ENCODE data around the gene GPRC5A.

The GPRC5A gene

DNA sequence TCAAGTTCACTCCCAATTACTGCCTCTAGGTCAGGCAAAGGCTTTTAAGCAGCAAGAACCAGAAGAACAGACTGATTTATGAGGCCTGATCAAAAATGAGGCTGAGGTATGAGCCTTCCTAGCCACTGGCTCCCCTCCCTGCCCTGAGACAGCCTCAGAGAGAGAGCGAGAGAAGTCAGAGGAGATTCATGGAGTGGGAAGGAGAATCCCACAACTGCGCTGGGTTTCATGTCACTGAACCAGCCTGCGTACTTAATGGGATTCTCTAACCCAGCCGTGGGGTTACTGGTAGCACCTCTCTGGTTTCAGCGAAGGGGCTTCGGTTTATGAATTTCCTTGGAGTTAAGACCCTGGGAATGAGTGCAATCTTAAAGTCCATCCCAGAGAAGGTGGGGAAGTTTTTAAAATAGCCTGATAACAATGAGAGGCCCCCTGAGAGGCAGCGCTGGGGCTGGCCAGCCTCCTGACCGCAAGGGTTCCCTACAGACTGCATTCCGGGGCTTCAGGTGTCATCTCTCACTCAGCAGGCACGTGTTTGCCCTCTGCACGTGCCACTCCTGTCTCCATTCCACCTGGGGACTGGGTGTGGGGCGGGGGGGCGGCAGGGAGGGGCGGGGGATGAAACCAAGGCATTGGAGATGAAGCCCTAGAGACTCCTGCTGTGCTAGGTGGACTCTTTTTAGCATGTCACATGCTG lies 6.1 kb upstream of the GPRC5A start:
- no peak for DNase-seq (ENCODE audit: low read depth)

DNA sequence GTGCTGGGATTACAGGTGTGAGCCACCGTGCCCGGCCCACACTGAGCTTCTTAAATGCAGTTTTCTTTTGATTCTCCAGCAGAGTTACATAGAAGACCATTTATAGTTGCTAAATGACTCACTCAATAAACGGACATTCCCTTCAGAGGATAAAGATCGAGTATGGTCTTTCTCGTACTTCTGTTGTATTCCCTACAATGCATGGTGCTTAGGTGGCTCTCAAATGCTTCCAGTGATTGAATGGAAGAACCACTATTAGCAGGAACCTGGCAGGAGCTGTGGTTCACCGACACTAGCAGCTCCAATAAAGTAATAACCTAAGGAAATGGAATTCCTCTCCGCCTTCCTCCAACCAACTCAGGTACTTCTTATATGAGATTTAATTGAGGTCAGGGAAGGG lies 3.9 kb upstream of the GPRC5A start:
- DNase-seq (ENCODE audit: low read depth), result no peak

DNA sequence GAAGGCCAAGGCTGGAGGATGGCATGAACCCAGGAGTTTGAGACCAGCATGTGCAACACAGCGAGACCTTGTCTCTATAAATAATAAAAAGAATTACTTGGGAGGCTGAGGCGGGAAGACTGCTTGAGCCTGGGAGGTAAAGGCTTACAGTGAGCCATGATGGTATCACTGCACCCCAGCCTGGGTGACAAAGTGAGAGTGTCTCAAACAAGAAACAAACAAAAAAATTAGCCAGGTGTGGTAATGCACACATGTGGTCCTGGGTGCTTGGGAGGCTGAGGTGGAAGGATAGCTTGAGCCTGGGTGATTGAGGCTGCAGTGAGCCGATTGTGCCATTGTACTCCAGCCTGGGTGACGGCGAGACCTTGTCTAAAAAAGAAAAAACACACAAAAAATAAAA lies 1.7 kb upstream of the GPRC5A start:
- no peak for DNase-seq (ENCODE audit: low read depth)

DNA sequence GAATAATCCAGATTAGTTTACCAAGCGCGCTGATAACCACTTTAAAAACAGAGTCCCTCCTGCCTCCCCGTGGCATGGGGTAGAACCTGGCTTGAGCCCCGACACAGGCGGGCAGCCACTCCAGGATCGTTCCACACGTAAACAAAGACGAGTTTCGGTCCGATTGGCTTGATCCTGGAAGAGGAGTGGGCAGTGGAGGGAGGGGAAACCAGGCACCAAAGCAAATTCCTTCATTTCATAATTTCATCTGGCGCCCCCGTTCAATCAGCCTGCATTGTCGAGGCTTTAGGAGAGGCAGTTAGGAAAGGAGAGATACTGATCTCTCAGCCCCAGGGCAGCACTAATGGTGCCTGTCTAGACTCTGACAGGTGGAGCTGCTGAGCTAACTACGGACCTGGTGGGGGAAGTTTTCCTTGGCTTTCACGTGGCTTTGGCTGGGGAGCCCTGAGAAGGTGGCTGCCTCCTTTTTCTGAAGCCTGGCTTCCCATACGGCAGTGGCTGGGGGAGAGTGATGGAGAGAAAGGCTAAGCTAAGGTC lies 751 bp upstream of the GPRC5A start:
- DNase-seq (ENCODE audit: low read depth), result no peak

DNA sequence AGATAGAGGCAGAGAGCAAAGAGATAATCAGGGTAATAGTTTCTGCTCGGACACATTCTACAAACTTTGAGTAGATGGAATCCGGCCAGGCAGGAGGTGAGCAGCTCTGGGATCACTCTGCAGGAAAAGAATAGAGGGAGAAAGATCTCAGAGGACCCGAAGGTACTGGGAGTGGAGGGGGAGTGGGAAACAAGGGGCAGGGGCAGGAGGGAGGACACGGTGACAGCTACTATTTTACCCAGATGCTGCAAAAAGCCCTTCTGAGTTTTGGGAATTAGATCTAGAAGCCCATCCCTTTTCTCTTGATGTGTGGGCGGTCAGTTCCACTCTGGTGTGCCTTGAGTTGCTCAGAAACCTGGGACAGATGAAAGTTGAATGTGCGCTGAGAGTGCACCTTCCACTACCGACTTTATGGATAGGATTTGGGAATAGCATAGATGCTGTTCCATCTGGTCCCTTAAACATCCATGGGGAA lies 556 bp downstream of the GPRC5A start:
- no peak for DNase-seq (ENCODE audit: low read depth)

DNA sequence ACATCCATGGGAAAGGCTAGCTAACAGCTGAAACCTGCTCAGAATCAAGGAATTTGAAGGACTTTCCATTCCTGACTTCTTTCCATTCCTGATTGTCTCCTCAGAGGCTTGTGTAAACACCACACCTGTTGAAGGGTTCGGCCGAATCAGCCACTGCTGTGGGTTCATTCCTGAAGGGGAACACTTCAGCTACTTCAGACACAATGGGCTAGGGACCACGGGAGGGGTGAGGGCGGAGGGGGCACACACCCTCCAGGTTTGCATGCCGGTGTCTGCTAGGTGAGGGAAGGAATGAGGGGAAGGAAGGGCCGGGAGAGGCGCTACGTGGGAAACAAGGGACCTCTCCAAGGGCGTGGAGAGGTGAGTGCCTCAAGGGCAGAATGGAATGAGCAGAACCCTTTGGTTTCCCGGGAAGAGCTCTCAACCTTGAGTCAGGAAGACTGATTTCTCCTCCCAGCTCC lies 1.3 kb downstream of the GPRC5A start:
- DNase-seq (ENCODE audit: low read depth), result no peak

DNA sequence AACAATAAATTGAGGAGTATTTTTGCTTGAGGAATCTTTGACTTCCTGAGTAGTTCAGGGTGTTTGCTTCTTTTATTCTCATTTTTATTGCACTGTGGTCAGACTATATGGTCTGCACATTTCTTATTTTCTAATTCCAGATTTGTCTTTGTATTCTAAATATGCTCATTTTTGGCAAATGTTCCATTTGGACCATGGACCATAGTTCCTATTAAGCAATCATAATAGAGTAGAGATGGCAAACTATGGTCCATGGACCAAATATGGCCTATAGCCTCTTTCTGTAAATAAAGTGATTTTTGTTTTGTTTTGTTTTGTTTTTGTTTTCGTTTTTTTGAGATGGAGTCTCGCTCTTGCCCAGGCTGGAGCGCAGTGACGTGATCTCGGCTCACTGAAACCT lies 2.1 kb downstream of the GPRC5A start:
- no peak for DNase-seq (ENCODE audit: low read depth)

DNA sequence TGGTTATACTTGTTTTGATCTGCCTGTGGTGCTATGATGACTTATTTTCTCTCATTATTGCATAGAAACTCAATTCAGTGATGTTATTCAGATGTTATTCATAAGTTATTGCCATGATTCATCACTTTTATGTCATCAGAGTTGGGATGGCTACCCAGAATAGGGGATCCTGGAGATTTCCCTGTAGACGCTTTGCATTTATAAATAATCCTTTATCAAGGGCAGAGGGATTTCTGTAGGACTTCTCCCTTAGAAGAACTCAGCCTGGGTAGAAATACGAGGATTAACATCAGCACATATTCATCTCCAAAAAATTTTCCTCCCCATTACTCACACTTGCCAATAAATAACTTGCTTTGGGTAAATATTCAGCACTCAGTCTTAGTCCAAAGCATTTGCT lies 4.9 kb downstream of the GPRC5A start:
- DNase-seq (ENCODE audit: low read depth), result peak; percentile 86

DNA sequence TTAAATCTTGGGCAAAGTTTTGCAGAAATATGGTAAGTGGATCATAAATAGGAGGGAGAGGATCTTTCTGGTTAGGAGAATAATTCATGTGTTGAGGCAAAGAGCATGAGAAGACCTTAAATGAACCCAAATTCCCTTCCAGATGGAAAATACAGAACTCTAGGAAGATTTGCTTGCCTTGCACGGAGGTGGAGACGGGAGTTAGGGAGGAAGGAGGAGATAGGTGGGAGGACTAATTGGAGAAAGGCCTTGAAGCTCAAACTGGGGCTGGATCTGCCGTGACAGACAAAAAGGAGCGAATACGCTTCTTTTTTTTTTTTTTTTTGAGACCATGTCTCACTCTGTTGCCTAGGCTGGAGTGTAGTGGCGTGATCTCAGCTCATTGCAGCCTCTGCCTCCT lies 5.9 kb downstream of the GPRC5A start:
- DNase-seq (ENCODE audit: low read depth), result no peak

DNA sequence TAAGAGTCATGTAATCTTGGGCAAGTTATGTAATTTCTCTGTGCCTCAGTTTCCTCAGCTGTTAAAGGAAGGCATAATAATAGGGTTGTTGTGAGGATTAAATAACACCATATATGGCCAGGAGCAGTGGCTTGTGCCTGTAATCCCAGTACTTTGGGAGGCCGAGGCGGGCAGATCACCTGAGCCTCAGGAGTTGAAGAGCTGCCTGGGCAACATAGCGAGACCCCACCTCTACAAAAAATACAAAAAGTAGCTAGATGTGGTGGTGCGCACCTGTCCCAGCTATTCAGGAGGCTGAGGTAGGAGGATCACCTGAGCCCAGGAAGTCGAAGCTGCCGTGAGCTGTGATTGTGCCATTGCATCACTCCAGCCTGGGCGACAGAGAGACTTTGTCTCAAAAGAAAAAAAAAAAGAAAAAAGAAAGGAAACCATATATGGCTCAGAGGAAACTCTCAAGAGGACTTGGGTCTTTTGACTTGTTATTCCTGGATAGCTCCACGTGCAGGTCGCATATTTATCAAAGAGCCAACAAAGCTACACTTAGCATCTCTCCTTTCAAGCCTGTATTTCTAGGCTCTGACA lies 6.9 kb downstream of the GPRC5A start:
- no peak for DNase-seq (ENCODE audit: low read depth)

DNA sequence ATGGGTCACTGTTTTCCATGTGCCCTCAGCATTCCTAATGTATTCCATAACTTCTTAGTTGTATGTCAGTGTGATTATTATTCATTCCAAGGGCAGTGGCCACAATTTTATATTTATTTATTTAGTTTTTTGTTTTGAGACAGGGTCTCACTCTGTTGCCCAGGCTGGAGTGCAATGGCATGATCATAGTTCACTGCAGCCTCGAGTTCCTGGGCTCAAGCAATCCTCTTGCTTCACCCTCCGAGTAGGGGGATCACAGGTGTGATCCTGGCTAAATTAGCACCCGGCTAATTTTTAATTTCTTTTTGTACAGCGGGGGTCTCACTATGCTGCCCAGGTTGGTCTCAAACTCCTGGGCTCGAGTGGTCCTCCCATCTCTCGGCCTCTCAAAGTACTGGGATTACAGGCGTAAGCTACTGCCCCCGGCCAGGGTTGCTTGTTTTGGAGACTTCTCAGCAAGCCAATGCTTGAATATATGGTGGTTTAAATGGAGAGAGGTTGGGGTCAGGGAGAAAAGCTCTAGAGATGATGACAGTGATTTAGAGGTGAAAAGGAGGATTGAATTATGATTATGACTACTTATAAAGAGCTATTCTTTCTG lies 7.6 kb downstream of the GPRC5A start:
- no peak for DNase-seq (ENCODE audit: low read depth)

DNA sequence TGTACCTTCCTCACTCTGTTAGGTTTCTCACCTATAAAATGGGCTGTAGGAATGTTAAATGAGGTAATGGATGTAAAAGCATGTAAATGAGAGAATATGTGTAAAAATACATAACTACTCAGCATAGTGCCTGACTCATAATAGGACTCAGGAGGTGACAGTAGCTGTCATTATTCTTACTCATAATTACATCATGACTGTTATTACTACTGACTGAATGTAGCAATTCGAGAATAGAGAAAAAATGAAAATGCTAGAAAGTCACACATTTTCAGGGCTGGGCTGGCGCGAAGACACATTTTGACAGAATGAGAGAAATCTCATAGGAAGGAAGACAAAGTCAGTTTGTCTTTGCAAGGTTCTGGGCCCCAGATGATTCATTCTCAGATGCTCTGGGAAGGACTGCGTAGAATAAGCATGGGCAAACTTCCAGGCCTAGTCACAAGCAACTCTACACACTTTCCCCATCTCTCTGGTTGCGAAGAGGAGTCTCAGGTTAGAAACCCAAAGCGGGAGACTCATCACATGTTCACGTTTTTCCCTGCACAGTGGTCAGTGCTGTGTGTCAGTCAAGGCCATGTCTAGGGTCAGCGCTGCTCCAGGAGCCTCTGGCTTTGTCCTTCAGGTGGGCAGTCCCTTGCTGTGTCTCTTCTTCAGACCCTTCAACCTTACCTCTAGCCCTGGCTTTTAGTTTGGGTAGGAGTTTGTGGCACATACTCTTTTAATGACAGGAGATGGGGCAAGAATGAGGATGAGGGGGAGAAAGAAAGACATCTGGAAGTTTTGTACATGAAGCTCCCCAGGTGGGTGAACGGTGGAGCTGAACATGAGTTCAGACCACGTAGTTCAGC lies 8.4 kb downstream of the GPRC5A start:
- DNase-seq (ENCODE audit: low read depth), result peak; percentile 88

DNA sequence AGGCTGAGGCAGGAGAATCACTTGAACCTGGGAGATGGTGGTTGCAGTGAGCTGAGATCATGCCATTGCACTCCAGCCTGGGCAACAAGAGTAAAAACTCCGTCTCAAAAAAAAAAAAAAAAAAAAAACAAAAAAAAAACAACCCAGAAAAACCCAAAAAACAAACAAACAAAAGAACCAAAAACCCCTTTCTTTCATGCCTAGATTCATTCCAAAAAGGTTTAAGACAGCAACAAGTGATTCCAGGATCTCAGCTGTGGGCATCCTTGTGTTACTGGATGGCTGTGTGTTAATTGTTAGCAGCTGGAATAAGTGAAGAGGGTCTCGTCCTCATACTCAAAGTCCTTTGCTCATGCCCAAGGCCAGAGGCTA lies 9.4 kb downstream of the GPRC5A start:
- DNase-seq (ENCODE audit: low read depth), result no peak

DNA sequence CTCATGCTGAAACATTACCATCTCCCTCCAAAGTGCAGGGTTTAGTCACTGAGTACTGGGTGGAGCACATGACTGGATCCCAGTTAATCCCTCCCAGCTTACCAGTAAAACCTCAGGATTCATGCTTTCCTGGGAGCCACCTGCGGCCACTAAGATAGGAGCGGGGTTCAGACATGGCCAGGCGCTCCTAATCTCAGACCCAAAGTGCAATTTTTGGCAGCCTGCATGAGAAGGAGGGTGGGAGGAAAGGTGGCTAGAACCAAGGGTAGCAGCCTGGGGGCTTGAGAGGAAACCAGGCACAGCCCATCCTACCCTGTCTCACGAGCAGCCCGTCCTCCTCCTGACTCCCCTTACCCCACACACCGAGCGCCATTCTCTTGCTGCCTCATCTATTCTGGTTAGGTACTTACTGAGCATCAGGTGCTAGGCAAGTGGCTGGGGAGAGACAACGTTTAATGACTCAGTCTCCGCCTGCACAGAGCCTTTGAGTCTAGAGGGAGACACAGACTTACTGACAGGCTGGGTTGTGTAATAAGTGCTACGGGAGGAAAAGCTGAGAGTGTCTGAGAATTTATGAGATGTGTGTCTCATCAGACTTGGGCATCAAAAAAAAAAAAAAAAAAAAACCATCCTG lies 9.9 kb downstream of the GPRC5A start:
- DNase-seq (ENCODE audit: low read depth), result peak; percentile 97

DNA sequence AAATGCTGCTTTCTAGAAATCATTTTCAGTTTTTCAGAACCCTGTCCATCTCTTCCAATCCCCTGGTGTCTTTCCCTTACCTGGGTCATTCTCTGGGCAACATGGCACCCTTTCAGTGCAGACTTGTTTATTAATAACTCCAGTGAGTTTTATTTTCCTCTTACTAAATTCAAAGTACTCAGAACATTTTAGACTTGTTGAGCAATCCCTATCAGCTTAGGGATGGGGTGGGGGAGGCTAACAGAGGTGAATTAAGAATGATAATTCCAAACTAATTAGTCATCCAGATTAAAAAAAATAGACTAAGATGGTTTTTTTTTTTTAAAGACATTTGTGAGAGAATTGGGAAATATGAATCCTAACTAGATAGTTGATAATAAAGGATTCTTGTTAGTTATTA lies 10.7 kb downstream of the GPRC5A start:
- DNase-seq (ENCODE audit: low read depth), result no peak

DNA sequence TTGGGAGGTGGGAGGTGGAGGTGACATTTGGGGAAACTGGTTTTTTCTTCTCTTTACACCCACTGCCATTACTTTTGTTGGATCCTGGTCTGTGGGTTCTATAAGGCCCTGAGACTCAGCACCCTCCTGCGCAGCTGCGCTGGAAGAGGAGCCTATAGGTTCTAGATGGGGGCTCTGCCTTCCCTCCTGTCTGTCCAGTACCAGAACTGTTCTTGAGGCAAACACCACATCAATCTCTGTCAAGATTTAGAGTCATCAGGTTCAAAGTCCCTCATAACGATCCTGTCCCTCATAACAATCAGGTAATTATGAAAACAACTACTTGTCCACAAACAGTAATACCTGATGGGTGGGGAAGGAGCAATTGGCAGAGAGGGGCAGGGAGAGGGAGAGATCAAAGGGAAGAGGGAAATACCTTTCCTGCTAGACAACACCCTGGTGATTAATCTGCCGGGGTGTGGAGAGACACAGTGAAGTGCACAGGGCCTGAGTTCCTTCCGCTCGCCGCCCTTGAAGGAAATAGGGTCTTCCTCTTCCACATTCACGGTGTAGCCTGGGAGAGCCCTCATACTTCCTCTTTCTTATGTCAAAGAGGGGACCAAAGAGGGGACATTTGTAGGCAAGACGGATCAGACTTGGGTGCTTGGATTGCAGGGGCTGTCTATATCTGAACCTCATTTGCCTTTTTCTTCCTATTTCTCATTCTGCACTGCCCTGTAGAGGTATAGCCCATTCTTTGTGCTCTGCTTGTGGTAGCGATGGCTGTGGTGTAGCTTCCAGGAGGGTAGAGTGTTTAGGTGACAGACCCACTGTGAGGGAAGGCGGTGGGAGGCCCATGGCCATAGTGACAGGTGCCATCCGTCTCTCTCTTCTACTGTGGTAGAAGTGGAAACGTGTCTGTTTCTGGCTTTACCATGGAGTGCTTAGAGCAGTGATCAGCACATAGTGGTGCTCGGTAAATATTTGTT lies 12.6 kb downstream of the GPRC5A start:
- DNase-seq (ENCODE audit: low read depth), result no peak

DNA sequence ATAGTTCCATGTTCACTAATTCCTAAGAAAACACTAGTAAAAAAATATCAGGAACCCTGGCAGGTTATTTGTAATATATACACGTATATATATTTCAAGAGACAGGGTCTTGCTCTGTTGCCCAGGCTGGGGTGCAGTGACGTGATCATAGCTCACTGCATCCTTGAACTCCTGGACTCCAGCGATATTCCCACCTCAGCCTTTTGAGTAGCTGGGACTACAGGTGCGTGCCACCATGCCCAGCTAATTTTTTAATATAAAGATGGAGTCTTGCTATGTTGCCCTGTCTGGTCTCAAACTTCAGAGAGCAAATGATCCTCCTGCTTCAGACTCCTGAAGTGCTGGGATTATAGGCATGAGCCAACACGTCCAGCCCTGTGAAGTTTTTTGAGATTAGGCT lies 16.2 kb downstream of the GPRC5A start:
- no peak for DNase-seq (ENCODE audit: low read depth)

DNA sequence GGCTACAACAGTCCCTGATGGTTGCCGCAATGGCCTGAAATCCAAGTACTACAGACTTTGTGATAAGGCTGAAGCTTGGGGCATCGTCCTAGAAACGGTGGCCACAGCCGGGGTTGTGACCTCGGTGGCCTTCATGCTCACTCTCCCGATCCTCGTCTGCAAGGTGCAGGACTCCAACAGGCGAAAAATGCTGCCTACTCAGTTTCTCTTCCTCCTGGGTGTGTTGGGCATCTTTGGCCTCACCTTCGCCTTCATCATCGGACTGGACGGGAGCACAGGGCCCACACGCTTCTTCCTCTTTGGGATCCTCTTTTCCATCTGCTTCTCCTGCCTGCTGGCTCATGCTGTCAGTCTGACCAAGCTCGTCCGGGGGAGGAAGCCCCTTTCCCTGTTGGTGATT lies 16.9 kb downstream of the GPRC5A start:
- DNase-seq (ENCODE audit: low read depth), result no peak

DNA sequence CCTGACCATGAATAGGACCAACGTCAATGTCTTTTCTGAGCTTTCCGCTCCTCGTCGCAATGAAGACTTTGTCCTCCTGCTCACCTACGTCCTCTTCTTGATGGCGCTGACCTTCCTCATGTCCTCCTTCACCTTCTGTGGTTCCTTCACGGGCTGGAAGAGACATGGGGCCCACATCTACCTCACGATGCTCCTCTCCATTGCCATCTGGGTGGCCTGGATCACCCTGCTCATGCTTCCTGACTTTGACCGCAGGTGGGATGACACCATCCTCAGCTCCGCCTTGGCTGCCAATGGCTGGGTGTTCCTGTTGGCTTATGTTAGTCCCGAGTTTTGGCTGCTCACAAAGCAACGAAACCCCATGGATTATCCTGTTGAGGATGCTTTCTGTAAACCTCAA lies 17.3 kb downstream of the GPRC5A start:
- DNase-seq (ENCODE audit: low read depth), result no peak

DNA sequence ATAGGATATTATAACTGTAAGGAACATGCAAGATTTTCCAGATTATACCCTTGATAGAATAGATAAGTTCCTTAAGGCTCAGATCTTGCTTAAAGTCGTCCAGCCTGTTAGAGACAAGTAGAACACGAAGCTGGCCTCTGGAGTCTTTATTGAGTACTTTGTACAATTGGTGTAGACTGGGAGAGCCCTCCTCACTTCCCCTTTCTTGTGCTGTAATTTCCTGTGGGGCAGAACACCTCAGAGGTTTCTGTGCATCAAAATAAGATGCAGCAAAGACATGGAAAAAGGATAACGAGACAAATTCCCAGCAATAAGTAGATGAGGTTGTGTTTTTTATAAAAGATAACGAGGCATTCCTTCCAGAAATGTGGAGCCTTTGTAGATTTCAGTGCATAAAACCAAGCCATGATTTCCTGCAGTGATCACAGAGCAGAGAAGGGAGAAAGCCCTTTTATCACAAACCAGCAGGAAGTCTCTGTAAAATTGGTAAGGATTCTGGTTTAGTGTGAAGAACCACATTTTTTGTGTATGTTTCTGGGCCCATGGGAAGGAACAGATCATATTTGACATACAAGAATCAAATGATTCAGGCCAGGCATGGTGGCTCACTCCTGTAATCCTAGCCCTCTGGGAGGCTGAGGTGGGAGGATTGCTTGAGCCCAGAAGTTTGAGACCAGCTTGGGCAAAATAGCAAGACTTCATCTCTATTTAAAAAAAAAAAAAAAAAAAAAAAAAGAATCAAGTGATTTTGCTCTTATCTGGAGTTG lies 18.0 kb downstream of the GPRC5A start:
- no peak for DNase-seq (ENCODE audit: low read depth)

Measured in stromal cell of bone marrow (primary cell).